Measurements from ENCODE around the gene B3GNT2.

DNA sequence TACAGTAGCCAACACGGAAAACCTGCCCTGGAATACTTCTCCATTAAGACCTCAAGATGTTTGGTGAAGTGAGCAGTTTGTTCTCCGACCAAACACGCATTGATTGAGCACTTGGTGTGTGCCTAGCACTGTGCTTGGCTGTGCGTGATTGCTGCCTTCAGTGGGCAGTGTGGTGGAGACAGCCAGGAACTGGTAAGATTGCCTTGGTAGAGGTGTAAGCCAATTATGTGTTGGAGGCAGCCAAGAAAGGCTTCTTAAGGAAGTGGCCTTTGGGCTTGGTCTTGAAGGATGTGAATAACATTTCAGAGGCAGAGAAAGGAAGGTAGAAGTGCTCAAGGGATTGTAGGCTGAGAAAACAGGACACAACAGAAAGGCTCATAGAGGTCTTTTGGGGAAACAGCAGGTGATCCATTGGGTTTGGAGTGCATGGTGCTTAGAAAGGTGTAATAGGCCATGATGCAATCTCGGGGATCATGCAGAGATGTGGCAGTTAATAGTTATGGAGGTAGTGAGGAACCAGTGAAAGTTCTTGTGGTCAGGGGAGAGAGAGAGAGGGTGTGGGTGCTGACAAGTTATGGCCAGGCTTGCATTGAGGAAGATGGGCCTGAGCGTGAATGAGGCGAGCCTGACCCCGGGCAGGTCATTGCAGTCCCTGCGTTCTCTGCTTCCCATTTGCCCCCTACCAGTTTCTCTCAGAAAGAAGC lies 6.3 kb downstream of the B3GNT2 start:
- TF ChIP-seq, protein P1, sequence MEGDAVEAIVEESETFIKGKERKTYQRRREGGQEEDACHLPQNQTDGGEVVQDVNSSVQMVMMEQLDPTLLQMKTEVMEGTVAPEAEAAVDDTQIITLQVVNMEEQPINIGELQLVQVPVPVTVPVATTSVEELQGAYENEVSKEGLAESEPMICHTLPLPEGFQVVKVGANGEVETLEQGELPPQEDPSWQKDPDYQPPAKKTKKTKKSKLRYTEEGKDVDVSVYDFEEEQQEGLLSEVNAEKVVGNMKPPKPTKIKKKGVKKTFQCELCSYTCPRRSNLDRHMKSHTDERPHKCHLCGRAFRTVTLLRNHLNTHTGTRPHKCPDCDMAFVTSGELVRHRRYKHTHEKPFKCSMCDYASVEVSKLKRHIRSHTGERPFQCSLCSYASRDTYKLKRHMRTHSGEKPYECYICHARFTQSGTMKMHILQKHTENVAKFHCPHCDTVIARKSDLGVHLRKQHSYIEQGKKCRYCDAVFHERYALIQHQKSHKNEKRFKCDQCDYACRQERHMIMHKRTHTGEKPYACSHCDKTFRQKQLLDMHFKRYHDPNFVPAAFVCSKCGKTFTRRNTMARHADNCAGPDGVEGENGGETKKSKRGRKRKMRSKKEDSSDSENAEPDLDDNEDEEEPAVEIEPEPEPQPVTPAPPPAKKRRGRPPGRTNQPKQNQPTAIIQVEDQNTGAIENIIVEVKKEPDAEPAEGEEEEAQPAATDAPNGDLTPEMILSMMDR (IDR thresholded peaks at IDR 0.05), result no peak
- TF ChIP-seq POLR2AphosphoS5 (IDR thresholded peaks at IDR 0.05) (no peak), POLR2A (IDR thresholded peaks at IDR 0.05) (no peak), EP300 (IDR thresholded peaks at IDR 0.05) (no peak)
